CD4-positive, CD25-positive, alpha-beta regulatory T cell (primary cell): ENCODE data around the gene ST6GALNAC4. TPM values are rescaled to one million over a fixed set of nuclear protein-coding genes. Genes with fewer than 3 reads are reported as not detected.

Experiments
- ATAC-seq, 2 donors: fragments of 150-1000 bp; cut with Tn5 transposase; one replicate each; pipeline ENCODE4 v1.10.0; 2021; ENCODE audit warnings: low read depth in 2 of 2, moderate number of reproducible peaks in 2 of 2, moderate library complexity in 1 of 2
- DNase-seq, 3 donors: peaks; one replicate each; pipeline versions ENCODE4 v3.0.0 to v3.0.0-alpha.2; 2012 to 2022; ENCODE audit warnings: mixed read lengths in 1 of 3
- H3K27ac ChIP-seq: one replicate; pipeline ENCODE4 v1.7.0; 2013; ENCODE audit warnings: mild to moderate bottlenecking, low read length; ENCODE audit not compliant: insufficient read depth, poor library complexity, severe bottlenecking
- H3K27me3 ChIP-seq: one replicate; pipeline ENCODE4 v1.7.0; 2013; ENCODE audit warnings: low read length; ENCODE audit not compliant: control insufficient read depth, insufficient read depth
- H3K36me3 ChIP-seq: one replicate; pipeline ENCODE4 v1.7.0; 2013; ENCODE audit warnings: mild to moderate bottlenecking, low read length, moderate library complexity; ENCODE audit not compliant: control insufficient read depth, insufficient read depth
- H3K4me1 ChIP-seq: 2 replicates; pipeline ENCODE4 v1.7.0; 2013; ENCODE audit warnings: mild to moderate bottlenecking, low read length; ENCODE audit not compliant: insufficient read depth, control insufficient read depth, poor library complexity, severe bottlenecking
- H3K4me3 ChIP-seq: one replicate; pipeline ENCODE4 v1.7.0; 2013; ENCODE audit warnings: low read depth, mild to moderate bottlenecking, low read length, moderate library complexity
- H3K9me3 ChIP-seq, 2 experiments: 1 replicate in 1 of 2; 2 replicates in 1 of 2; pipeline ENCODE4 v1.7.0; 2013; ENCODE audit warnings: low read length in 2 of 2, mild to moderate bottlenecking in 1 of 2, moderate library complexity in 1 of 2; ENCODE audit not compliant: control insufficient read depth in 2 of 2
- H3K27ac Mint-ChIP-seq, 3 donors: one replicate each; pipeline ENCODE4 v1.8.0; 2020 to 2022; ENCODE audit warnings: mild to moderate bottlenecking in 3 of 3, mixed read lengths in 3 of 3, moderate library complexity in 2 of 3
- H3K27me3 Mint-ChIP-seq: one replicate; pipeline ENCODE4 v1.8.0; 2022; ENCODE audit warnings: mild to moderate bottlenecking, mixed read lengths
- H3K36me3 Mint-ChIP-seq: one replicate; pipeline ENCODE4 v1.8.0; 2020; ENCODE audit warnings: mixed read lengths
- H3K4me1 Mint-ChIP-seq, 4 donors: one replicate each; pipeline ENCODE4 v1.8.0; 2020 to 2022; ENCODE audit warnings: mixed read lengths in 4 of 4, mild to moderate bottlenecking in 1 of 4
- H3K4me3 Mint-ChIP-seq, 4 donors: one replicate each; pipeline ENCODE4 v1.8.0; 2020 to 2022; ENCODE audit warnings: mild to moderate bottlenecking in 4 of 4, mixed read lengths in 4 of 4, moderate library complexity in 3 of 4
- H3K9me3 Mint-ChIP-seq, 7 donors: one replicate each; pipeline ENCODE4 v1.8.0; 2020 to 2022; ENCODE audit warnings: mixed read lengths in 7 of 7, mild to moderate bottlenecking in 3 of 7, moderate library complexity in 2 of 7
- polyA plus RNA-seq, 4 donors: library from polyadenylated mRNA; unstranded; fragments of 300-500 nt; fragmentation: Illumina TruSeq; gene quantifications; one replicate each; pipeline ENCODE4 v1.2.3, GENCODE V29; 2021
- total RNA-seq: library from RNA; stranded (reverse); gene quantifications from one replicate; pipeline ENCODE4 v1.2.3, GENCODE V29; 2022

ST6GALNAC4 gene
- total and polyA plus RNA-seq, 5 donors from 2014 or later, result 23.1 to 31.6 (median 23.8) TPM

- ATAC-seq, result peak in 1 of 2 donors; percentile 1
- Mint-ChIP-seq H3K27me3 (peaks cover 32% of the 10 kb centered on the region), H3K9me3 (peaks cover 0 to 3% (median 0%) of the 10 kb centered on the region in 7 donors), H3K27ac (no peak overlapping the region), H3K4me1 (peaks cover 0 to 37% (median 20%) of the 10 kb centered on the region in 4 donors), H3K36me3 (no peaks in the 10 kb centered on the region), H3K4me3 (peak overlapping the region in 3 of 4 donors; percentile 27 to 76 (median 58))
- DNase-seq, result no peak
- peaks cover 42% of the 10 kb centered on the region for H3K4me1 ChIP-seq
- H3K9me3 ChIP-seq, result no peaks in the 10 kb centered on the region
- H3K36me3 ChIP-seq, result no peaks in the 10 kb centered on the region
- H3K4me3 ChIP-seq, result no peak overlapping the region
- no peak overlapping the region for H3K27ac ChIP-seq
- peaks cover 4% of the 10 kb centered on the region for H3K27me3 ChIP-seq
Measured at GRCh38 chr9:127926906-127927200, 10.0 kb upstream of the ST6GALNAC4 start.

GRCh38 chr9:127925959-127926905, 9.4 kb upstream of the ST6GALNAC4 start:
- H3K36me3 Mint-ChIP-seq, result no peaks in the 10 kb centered on the region
- peak overlapping the region; percentile 29 to 76 (median 47) for H3K4me3 Mint-ChIP-seq
- Histone ChIP-seq H3K36me3 (no peaks in the 10 kb centered on the region), H3K4me3 (no peak overlapping the region), H3K27me3 (peaks cover 4% of the 10 kb centered on the region), H3K4me1 (peaks cover 45% of the 10 kb centered on the region), H3K9me3 (no peaks in the 10 kb centered on the region), H3K27ac (no peak overlapping the region)
- DNase-seq (no peak), ATAC-seq (no peak)
- peaks cover 32% of the 10 kb centered on the region for H3K27me3 Mint-ChIP-seq
- no peaks in the 10 kb centered on the region for H3K9me3 Mint-ChIP-seq
- H3K4me1 Mint-ChIP-seq, result peaks cover 0 to 37% (median 20%) of the 10 kb centered on the region in 4 donors
- H3K27ac Mint-ChIP-seq, result peak overlapping the region in 1 of 3 donors; percentile 56

- Histone ChIP-seq H3K4me1 (peaks cover 33% of the 10 kb centered on the region), H3K36me3 (no peaks in the 10 kb centered on the region), H3K27ac (no peak overlapping the region), H3K9me3 (no peaks in the 10 kb centered on the region), H3K4me3 (no peak overlapping the region), H3K27me3 (peaks cover 4% of the 10 kb centered on the region)
- DNase-seq (no peak), ATAC-seq (no peak)
- Mint-ChIP-seq H3K4me3 (peak overlapping the region in 1 of 4 donors; percentile 74), H3K4me1 (peaks cover 0 to 28% (median 17%) of the 10 kb centered on the region in 4 donors), H3K27me3 (peaks cover 29% of the 10 kb centered on the region), H3K27ac (no peak overlapping the region), H3K36me3 (no peaks in the 10 kb centered on the region), H3K9me3 (no peaks in the 10 kb centered on the region)
Measured at GRCh38 chr9:127924736-127925444, 8.0 kb upstream of the ST6GALNAC4 start.

GRCh38 chr9:127923771-127924170, 6.9 kb upstream of the ST6GALNAC4 start:
- H3K27ac Mint-ChIP-seq, result no peak overlapping the region
- peaks cover 24% of the 10 kb centered on the region for H3K27me3 Mint-ChIP-seq
- H3K4me3 Mint-ChIP-seq, result no peak overlapping the region
- H3K9me3 Mint-ChIP-seq, result no peaks in the 10 kb centered on the region
- H3K36me3 Mint-ChIP-seq, result no peaks in the 10 kb centered on the region
- H3K4me1 ChIP-seq, result peaks cover 30% of the 10 kb centered on the region
- DNase-seq (no peak), ATAC-seq (no peak)
- H3K36me3 ChIP-seq, result no peaks in the 10 kb centered on the region
- no peak overlapping the region for H3K27ac ChIP-seq
- peaks cover 0 to 25% (median 15%) of the 10 kb centered on the region in 4 donors for H3K4me1 Mint-ChIP-seq
- H3K9me3 ChIP-seq, result no peaks in the 10 kb centered on the region
- no peak overlapping the region for H3K4me3 ChIP-seq
- peaks cover 4% of the 10 kb centered on the region for H3K27me3 ChIP-seq

GRCh38 chr9:127923046-127923445, 6.2 kb upstream of the ST6GALNAC4 start:
- Histone ChIP-seq H3K27ac (no peak overlapping the region), H3K27me3 (peaks cover 4% of the 10 kb centered on the region), H3K36me3 (no peaks in the 10 kb centered on the region), H3K4me1 (peaks cover 28% of the 10 kb centered on the region), H3K4me3 (no peak overlapping the region), H3K9me3 (no peaks in the 10 kb centered on the region)
- ATAC-seq (no peak), DNase-seq (no peak)
- Mint-ChIP-seq H3K9me3 (no peaks in the 10 kb centered on the region), H3K27me3 (peaks cover 20% of the 10 kb centered on the region), H3K4me1 (peaks cover 0 to 25% (median 14%) of the 10 kb centered on the region in 4 donors), H3K27ac (no peak overlapping the region), H3K36me3 (no peaks in the 10 kb centered on the region), H3K4me3 (peak overlapping the region in 1 of 4 donors; percentile 32)

- H3K9me3 ChIP-seq, result no peaks in the 10 kb centered on the region
- no peak overlapping the region for H3K27ac ChIP-seq
- Mint-ChIP-seq H3K9me3 (no peaks in the 10 kb centered on the region), H3K36me3 (no peaks in the 10 kb centered on the region), H3K4me1 (peaks cover 0 to 33% (median 19%) of the 10 kb centered on the region in 4 donors), H3K4me3 (peak overlapping the region; percentile 11 to 80 (median 57)), H3K27me3 (peaks cover 20% of the 10 kb centered on the region), H3K27ac (peak overlapping the region in 2 of 3 donors; percentile 52 to 83)
- peak; percentile 67 to 76 (median 76) for DNase-seq
- H3K27me3 ChIP-seq, result peaks cover 4% of the 10 kb centered on the region
- no peak overlapping the region for H3K4me3 ChIP-seq
- peak; percentile 39 to 46 for ATAC-seq
- peaks cover 23% of the 10 kb centered on the region for H3K4me1 ChIP-seq
- no peaks in the 10 kb centered on the region for H3K36me3 ChIP-seq
Measured at GRCh38 chr9:127921557-127922120, 4.8 kb upstream of the ST6GALNAC4 start.

- Histone ChIP-seq H3K9me3 (no peaks in the 10 kb centered on the region), H3K27ac (no peak overlapping the region), H3K4me3 (no peak overlapping the region), H3K27me3 (peaks cover 4% of the 10 kb centered on the region), H3K4me1 (peaks cover 29% of the 10 kb centered on the region), H3K36me3 (no peaks in the 10 kb centered on the region)
- no peak for ATAC-seq
- no peaks in the 10 kb centered on the region for H3K9me3 Mint-ChIP-seq
- H3K36me3 Mint-ChIP-seq, result no peaks in the 10 kb centered on the region
- peaks cover 0 to 38% (median 21%) of the 10 kb centered on the region in 4 donors for H3K4me1 Mint-ChIP-seq
- no peak overlapping the region for H3K4me3 Mint-ChIP-seq
- peaks cover 11% of the 10 kb centered on the region for H3K27me3 Mint-ChIP-seq
- DNase-seq, result no peak
- H3K27ac Mint-ChIP-seq, result peak overlapping the region in 1 of 3 donors; percentile 26
Measured at GRCh38 chr9:127920794-127921193, 4.0 kb upstream of the ST6GALNAC4 start.
